SU-DHL-6 (cell line): ENCODE data around the gene RSPRY1.
"Not testable (repeated sequence)": the region's sequence is repeated elsewhere in the genome, so short reads cannot be mapped to it uniquely, and the experiment has no call there.

Experiments used
- H2AFZ ChIP-seq: fragments of 200-600 bp; sonication (generic); 2 replicates; pipeline ENCODE4 v1.6.1; 2014; ENCODE audit warnings: low read depth, mild to moderate bottlenecking, moderate library complexity, mixed read lengths, antibody characterized with exemption, low read length; ENCODE audit not compliant: severe bottlenecking
- H3F3A ChIP-seq: fragments of 200-600 bp; shearing (Covaris generic); 2 replicates; pipeline ENCODE4 v1.6.0; 2016; ENCODE audit warnings: antibody characterized with exemption, mild to moderate bottlenecking; ENCODE audit not compliant: insufficient read depth
- H3K27ac ChIP-seq: fragments of 200-600 bp; sonication (generic); 2 replicates; pipeline ENCODE4 v1.5.1; 2016; ENCODE audit warnings: low read depth, mild to moderate bottlenecking, low read length, moderate library complexity, mixed read lengths
- H3K27me3 ChIP-seq: fragments of 200-600 bp; sonication (generic), shearing (Covaris generic); 2 replicates; pipeline ENCODE4 v1.6.0; 2014; ENCODE audit warnings: mild to moderate bottlenecking, low read length
- H3K36me3 ChIP-seq: fragments of 200-600 bp; sonication (generic); 2 replicates; pipeline ENCODE4 v1.6.1; 2014; ENCODE audit warnings: mild to moderate bottlenecking, low read length, mixed read lengths
- H3K4me2 ChIP-seq: fragments of 300-600, 200-600 bp; shearing (Covaris generic), sonication (generic); 2 replicates; pipeline ENCODE4 v1.6.0; 2014; ENCODE audit warnings: low read length, low read depth, mild to moderate bottlenecking; ENCODE audit not compliant: poor library complexity, severe bottlenecking
- H3K4me3 ChIP-seq: fragments of 200-600 bp; sonication (generic); 2 replicates; pipeline ENCODE4 v1.5.1; 2014; ENCODE audit warnings: antibody characterized with exemption, low read length, mild to moderate bottlenecking, mixed read lengths; ENCODE audit not compliant: insufficient read depth, poor library complexity, severe bottlenecking
- H3K79me2 ChIP-seq: fragments of 200-600 bp; sonication (generic); 2 replicates; pipeline ENCODE4 v1.6.1; 2014; ENCODE audit warnings: mild to moderate bottlenecking, low read length, moderate library complexity; ENCODE audit not compliant: insufficient read depth
- H3K9ac ChIP-seq: fragments of 200-600 bp; sonication (generic); 2 replicates; pipeline ENCODE4 v1.7.0; 2014; ENCODE audit warnings: mild to moderate bottlenecking, low read length
- H3K9me2 ChIP-seq: fragments of 200-600 bp; sonication (generic); replicated peaks from 2 replicates; pipeline ENCODE4 v1.6.1; 2014; ENCODE audit warnings: low read length; ENCODE audit not compliant: insufficient read depth
- H3K9me3 ChIP-seq: fragments of 200-600 bp; sonication (generic); 2 replicates; pipeline ENCODE4 v1.6.1; 2014; ENCODE audit warnings: low read length, mixed read lengths; ENCODE audit not compliant: insufficient read depth
- H4K20me1 ChIP-seq: fragments of 200-600 bp; sonication (generic); 2 replicates; pipeline ENCODE4 v1.6.1; 2014; ENCODE audit warnings: low read depth, mild to moderate bottlenecking, antibody characterized with exemption, low read length, moderate library complexity, mixed read lengths
- CTCF ChIP-seq: fragments of 200-600 bp; sonication (generic); IDR thresholded peaks from one replicate; pipeline ENCODE4 v1.5.1; 2017; ENCODE audit warnings: antibody characterized with exemption, mild to moderate bottlenecking, low read length, moderate library complexity; ENCODE audit not compliant: insufficient read depth, poor library complexity, severe bottlenecking
- EZH2phosphoT487 ChIP-seq: fragments of 200-600 bp; sonication (generic), shearing (Covaris generic); conservative IDR thresholded peaks from 2 replicates; pipeline ENCODE4 v1.6.1; 2018; ENCODE audit warnings: mild to moderate bottlenecking, antibody characterized with exemption, low read length, moderate library complexity, mixed read lengths

RSPRY1 gene

GRCh38 chr16:57196753-57197152, 10.6 kb downstream of the RSPRY1 start:
- no peak overlapping the region for H3K27ac ChIP-seq
- TF ChIP-seq CTCF = no peak
- TF ChIP-seq EZH2phosphoT487 = no peak
- H3K27me3 ChIP-seq = no peaks in the 10 kb centered on the region
- H3K4me3 ChIP-seq = no peak overlapping the region
- no peaks in the 10 kb centered on the region for H3F3A ChIP-seq
- H3K4me2 ChIP-seq = no peak overlapping the region
- no peaks in the 10 kb centered on the region for H3K36me3 ChIP-seq
- peaks cover 4% of the 10 kb centered on the region; the same call in 1 of the 2 replicates for H4K20me1 ChIP-seq
- no peak overlapping the region for H3K9ac ChIP-seq
- H3K9me3 ChIP-seq = no peaks in the 10 kb centered on the region
- peaks cover 35% of the 10 kb centered on the region for H3K79me2 ChIP-seq
- H2AFZ ChIP-seq = no peak overlapping the region
- no peaks in the 10 kb centered on the region for H3K9me2 ChIP-seq

GRCh38 chr16:57200321-57200720, 14.2 kb downstream of the RSPRY1 start:
- H3K9me3 ChIP-seq, H4K20me1 ChIP-seq, H3K27ac ChIP-seq, H3F3A ChIP-seq, H3K4me3 ChIP-seq, H3K36me3 ChIP-seq, H3K79me2 ChIP-seq, H2AFZ ChIP-seq, H3K4me2 ChIP-seq, H3K9me2 ChIP-seq, H3K9ac ChIP-seq, H3K27me3 ChIP-seq: not testable (repeated sequence)

- not testable (repeated sequence) for H3K27me3 ChIP-seq, H3K36me3 ChIP-seq
Observed at GRCh38 chr16:57200926-57201325, 14.8 kb downstream of the RSPRY1 start.

GRCh38 chr16:57202095-57202886, 16.2 kb downstream of the RSPRY1 start:
- H4K20me1 ChIP-seq = no peaks in the 10 kb centered on the region; the same call in 1 of the 2 replicates
- TF ChIP-seq CTCF (no peak), EZH2phosphoT487 (no peak)

More at GRCh38 chr16:57200926-57201325, 14.8 kb downstream of the RSPRY1 start:
- not testable (repeated sequence) for H3K9me2 ChIP-seq, H3K79me2 ChIP-seq, H4K20me1 ChIP-seq, H3K9me3 ChIP-seq, H3K27ac ChIP-seq, H2AFZ ChIP-seq, H3F3A ChIP-seq, H3K4me3 ChIP-seq, H3K9ac ChIP-seq, H3K4me2 ChIP-seq

More at GRCh38 chr16:57202095-57202886, 16.2 kb downstream of the RSPRY1 start:
- no peaks in the 10 kb centered on the region for H3K27me3 ChIP-seq
- H3K9me2 ChIP-seq = no peaks in the 10 kb centered on the region
- no peaks in the 10 kb centered on the region for H3K9me3 ChIP-seq
- no peaks in the 10 kb centered on the region for H3F3A ChIP-seq
- no peak overlapping the region for H3K4me2 ChIP-seq
- H3K36me3 ChIP-seq = peaks cover 9% of the 10 kb centered on the region; the same call in 1 of the 2 replicates
- H2AFZ ChIP-seq = no peak overlapping the region
- no peak overlapping the region for H3K4me3 ChIP-seq
- no peak overlapping the region for H3K27ac ChIP-seq
- H3K79me2 ChIP-seq = peaks cover under 1% of the 10 kb centered on the region; the same call in 1 of the 2 replicates
- no peak overlapping the region for H3K9ac ChIP-seq
